K562 (cell line): ENCODE measurements around the gene FOXD2. TPM values are rescaled to one million over a fixed set of nuclear protein-coding genes. Genes with fewer than 3 reads are reported as not detected.

Experiments
- ILK ChIP-seq: fragments of 450-650 bp; IDR thresholded peaks from 2 replicates; pipeline ENCODE4 v1.6.1; 2016; ENCODE audit warnings: missing genetic modification characterization, low read depth, mild to moderate bottlenecking, missing compliant biosample characterization, moderate library complexity, borderline replicate concordance
- polyA plus RNA-seq, 8 experiments: library from polyadenylated mRNA; depleted of rRNA in 4 of 8; stranded (reverse) in 5 of 8; unstranded in 3 of 8; fragments of >200 nt; fragmentation: Nextera tagmentation in 2 of 8; fragmentation: Illumina TruSeq in 1 of 8; extraction: Ambion mirVana in 2 of 8; extraction: Trizol in 1 of 8; gene quantifications; 2 replicates each; pipeline versions ENCODE4 v1.2.1 to v1.2.3, GENCODE V29; 2011 to 2014; ENCODE audit warnings: inconsistent platforms in 1 of 8, missing spikeins in 1 of 8
- total RNA-seq, 7 experiments: library from RNA; depleted of rRNA in 6 of 7; stranded (reverse); fragments of >200 nt in 6 of 7; fragmentation: Illumina TruSeq in 2 of 7; extraction: Trizol in 2 of 7; gene quantifications; 2 replicates each; pipeline versions ENCODE4 v1.2.1 to v1.2.3, GENCODE V29; 2011 to 2021; ENCODE audit warnings: low replicate concordance in 1 of 7
- TF ChIP-seq, protein P1 (sequence below): fragments of 200-600 bp; sonication (generic); IDR thresholded peaks from one replicate; pipeline ENCODE4 v1.6.1; 2012; ENCODE audit warnings: mild to moderate bottlenecking, low read depth, low read length, inconsistent platforms

FOXD2 gene
- total and polyA plus RNA-seq, 9 of the 15 experiments (the other 6 are each of a cell fraction or from before 2014, with no cell fraction given) = 0.06 to 1.2 (median 0.22) TPM

DNA sequence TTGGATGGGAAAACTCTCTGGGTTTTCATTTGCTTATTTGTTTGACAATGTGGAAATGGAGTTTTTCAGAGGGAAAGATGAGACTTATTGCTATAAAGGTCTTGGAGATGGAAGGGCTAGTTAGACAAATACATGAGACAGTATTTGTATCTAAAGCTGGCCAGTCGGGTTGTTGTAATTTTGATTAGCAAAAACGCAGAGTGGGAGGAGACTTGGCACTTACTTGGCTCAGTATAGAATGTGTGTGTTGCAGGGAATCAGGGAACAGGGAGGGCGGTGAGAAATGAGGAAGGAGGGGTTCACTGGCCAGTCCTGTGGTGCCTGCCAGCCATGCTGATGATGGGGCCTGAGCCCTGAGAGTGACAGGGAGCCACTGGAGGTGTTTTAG lies 27.8 kb upstream of the FOXD2 start (continued):
- TF ChIP-seq, protein P1, sequence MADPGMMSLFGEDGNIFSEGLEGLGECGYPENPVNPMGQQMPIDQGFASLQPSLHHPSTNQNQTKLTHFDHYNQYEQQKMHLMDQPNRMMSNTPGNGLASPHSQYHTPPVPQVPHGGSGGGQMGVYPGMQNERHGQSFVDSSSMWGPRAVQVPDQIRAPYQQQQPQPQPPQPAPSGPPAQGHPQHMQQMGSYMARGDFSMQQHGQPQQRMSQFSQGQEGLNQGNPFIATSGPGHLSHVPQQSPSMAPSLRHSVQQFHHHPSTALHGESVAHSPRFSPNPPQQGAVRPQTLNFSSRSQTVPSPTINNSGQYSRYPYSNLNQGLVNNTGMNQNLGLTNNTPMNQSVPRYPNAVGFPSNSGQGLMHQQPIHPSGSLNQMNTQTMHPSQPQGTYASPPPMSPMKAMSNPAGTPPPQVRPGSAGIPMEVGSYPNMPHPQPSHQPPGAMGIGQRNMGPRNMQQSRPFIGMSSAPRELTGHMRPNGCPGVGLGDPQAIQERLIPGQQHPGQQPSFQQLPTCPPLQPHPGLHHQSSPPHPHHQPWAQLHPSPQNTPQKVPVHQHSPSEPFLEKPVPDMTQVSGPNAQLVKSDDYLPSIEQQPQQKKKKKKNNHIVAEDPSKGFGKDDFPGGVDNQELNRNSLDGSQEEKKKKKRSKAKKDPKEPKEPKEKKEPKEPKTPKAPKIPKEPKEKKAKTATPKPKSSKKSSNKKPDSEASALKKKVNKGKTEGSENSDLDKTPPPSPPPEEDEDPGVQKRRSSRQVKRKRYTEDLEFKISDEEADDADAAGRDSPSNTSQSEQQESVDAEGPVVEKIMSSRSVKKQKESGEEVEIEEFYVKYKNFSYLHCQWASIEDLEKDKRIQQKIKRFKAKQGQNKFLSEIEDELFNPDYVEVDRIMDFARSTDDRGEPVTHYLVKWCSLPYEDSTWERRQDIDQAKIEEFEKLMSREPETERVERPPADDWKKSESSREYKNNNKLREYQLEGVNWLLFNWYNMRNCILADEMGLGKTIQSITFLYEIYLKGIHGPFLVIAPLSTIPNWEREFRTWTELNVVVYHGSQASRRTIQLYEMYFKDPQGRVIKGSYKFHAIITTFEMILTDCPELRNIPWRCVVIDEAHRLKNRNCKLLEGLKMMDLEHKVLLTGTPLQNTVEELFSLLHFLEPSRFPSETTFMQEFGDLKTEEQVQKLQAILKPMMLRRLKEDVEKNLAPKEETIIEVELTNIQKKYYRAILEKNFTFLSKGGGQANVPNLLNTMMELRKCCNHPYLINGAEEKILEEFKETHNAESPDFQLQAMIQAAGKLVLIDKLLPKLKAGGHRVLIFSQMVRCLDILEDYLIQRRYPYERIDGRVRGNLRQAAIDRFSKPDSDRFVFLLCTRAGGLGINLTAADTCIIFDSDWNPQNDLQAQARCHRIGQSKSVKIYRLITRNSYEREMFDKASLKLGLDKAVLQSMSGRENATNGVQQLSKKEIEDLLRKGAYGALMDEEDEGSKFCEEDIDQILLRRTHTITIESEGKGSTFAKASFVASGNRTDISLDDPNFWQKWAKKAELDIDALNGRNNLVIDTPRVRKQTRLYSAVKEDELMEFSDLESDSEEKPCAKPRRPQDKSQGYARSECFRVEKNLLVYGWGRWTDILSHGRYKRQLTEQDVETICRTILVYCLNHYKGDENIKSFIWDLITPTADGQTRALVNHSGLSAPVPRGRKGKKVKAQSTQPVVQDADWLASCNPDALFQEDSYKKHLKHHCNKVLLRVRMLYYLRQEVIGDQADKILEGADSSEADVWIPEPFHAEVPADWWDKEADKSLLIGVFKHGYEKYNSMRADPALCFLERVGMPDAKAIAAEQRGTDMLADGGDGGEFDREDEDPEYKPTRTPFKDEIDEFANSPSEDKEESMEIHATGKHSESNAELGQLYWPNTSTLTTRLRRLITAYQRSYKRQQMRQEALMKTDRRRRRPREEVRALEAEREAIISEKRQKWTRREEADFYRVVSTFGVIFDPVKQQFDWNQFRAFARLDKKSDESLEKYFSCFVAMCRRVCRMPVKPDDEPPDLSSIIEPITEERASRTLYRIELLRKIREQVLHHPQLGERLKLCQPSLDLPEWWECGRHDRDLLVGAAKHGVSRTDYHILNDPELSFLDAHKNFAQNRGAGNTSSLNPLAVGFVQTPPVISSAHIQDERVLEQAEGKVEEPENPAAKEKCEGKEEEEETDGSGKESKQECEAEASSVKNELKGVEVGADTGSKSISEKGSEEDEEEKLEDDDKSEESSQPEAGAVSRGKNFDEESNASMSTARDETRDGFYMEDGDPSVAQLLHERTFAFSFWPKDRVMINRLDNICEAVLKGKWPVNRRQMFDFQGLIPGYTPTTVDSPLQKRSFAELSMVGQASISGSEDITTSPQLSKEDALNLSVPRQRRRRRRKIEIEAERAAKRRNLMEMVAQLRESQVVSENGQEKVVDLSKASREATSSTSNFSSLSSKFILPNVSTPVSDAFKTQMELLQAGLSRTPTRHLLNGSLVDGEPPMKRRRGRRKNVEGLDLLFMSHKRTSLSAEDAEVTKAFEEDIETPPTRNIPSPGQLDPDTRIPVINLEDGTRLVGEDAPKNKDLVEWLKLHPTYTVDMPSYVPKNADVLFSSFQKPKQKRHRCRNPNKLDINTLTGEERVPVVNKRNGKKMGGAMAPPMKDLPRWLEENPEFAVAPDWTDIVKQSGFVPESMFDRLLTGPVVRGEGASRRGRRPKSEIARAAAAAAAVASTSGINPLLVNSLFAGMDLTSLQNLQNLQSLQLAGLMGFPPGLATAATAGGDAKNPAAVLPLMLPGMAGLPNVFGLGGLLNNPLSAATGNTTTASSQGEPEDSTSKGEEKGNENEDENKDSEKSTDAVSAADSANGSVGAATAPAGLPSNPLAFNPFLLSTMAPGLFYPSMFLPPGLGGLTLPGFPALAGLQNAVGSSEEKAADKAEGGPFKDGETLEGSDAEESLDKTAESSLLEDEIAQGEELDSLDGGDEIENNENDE = no peak
- no peak for TF ChIP-seq ILK (tag)
